CD4-positive, alpha-beta T cell treated with Interleukin-1 beta for 1 hour (primary cell): ENCODE measurements around the gene ALDOB.

Experiments used
- DNase-seq, 2 donors: peaks; one replicate each; pipeline ENCODE4 v3.0.0-alpha.2; 2020 to 2022

Gene ALDOB

DNA sequence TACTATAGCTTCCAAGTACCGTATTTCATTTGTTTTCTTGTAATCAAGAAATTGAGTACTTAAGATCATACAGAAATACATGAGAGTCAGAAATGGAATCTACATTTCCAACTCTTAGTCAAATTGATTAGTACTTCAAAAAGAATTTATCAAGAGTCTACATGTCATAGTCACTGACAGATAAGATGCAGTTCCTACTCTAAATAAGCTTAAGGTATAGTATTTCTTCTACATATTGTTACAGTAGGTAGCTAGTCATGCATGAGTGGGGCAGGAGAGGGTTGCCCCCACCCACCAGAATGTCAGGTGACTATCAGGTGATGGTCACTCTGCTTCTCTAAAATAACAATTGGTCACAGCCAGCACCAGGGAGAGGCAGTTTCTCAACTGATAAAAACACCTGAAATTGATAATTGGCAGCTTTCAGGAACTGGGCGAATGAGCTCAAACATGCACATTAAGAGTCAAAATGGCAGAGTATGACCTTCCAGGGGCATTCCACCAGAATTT, 53.7 kb downstream of the ALDOB start:
- no peak for DNase-seq

DNA sequence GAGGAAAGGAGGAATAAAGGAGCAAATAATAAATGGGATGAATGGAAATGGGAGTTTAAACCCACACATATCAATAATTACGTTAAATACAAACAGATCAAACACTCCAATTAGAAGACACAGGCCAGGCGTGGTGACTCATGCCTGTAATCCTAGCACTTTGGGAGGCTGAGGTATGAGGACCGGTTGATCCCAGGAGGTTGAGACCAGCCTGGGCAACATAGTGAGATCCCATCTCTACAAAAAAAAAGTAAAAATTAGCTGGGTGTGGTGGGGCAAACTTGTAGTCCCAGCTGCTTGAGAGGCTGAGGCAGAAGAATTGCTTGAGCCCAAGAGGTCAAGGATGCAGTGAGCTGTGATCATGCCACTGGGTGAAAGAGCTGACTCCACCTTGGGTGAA, 54.5 kb downstream of the ALDOB start:
- no peak for DNase-seq

DNA sequence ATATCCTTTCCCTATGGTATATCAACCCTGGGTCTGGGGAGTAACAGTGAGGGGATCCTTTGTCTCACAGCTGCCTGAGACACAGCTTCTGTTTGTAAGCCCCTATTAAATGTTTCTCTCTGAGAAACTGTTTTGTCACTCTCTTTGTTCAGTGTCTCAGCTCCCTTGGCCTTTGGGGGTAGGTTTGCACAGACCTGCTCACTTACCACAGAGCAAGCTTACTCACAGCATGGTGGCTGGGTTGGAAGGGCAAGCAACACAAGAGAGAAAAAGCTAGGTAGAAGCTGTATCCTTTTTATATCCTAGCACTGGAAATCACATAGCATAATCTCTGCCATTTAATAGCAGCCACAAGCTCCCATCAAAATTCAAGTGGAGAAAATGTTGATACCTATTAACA, 55.3 kb downstream of the ALDOB start:
- DNase-seq = no peak

DNA sequence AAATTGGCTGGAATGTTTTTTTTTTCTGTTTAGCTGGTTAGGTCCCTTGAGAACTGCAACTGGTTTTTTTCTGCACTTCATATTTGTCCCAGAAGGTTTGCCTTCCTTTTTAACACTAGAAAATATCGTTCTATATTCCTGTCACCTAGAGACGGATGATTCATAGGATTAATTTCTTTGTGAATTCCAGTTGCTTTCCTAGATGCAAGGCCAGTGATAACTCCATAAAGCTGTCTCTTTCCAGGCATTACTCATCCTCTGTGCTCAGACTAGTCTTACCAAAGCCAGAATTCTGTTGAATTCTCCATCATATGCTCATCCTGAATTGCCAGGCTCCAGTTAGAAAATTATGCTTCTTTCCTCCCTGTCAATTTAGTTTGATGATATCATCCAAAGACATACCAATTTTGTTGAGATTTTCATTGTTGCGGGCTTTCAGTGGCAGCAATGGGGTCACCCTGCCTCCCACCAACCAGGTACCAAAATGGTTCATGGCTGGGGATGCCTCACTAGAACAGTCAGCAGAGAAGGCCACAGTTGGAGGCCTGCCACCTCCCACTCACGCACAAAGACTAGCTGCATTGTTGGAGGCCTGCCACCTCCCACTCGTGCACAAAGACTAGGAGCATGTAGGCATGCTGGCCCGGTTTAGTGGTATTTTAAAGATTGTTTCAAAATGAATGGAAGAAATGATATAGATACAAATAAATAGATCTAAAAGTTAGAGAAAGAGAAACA, 59.3 kb downstream of the ALDOB start:
- DNase-seq = no peak

DNA sequence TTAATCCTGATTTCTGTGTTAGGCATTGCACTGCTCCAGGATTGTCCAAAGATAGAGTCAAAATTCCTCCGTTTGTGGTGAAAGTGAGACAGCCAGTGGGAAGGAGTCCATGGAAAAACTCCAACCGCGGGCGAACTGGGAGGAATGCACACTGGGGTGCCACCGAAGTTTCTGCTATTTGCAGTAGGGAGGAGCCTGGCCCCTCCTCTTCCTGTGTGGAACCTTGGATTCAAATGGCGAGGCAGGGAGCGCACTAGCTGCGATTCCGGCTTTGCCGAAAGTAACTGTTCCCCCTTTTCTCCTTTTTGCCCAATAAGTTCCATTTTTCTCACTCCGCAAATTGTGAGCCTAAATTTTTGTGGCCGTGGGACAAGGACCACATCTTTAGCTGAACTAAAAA, 60.0 kb downstream of the ALDOB start:
- DNase-seq = no peak

DNA sequence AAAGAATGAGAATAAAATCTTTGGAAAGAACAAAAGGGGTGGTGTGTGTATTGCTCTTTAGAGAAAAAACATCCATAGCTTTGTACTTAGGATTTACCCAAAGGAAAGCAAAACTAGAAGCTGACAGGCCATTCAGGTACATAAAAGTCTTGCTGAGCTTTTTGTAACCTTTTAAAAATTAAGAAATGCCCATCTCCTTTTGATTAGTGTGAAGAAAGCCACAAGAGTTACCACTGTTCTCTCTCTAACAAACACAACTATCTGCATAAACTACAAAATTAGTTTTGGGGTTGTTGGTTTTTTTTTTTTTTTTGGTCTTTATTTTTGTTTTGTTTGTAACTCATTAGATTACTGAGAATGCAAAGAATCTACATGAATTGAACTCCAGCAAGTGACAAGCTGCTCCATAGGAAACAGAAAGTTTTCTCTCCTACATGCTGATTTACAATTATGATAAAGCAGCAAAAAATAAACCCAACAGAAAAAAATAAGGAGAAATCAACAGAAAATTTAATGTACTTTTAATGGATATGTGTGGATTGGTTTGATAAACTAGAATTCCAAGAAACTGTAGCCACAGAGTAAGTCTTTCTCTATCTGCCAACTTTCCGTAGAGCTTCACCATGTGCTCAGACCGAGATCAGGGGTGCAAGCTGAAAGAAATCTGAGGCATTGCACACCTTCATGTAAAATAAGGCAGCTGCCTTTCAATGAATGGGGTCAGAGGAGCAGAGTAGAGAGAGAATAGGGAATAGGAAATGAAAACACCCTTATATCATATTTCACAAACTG, 63.1 kb downstream of the ALDOB start:
- DNase-seq = no peak

DNA sequence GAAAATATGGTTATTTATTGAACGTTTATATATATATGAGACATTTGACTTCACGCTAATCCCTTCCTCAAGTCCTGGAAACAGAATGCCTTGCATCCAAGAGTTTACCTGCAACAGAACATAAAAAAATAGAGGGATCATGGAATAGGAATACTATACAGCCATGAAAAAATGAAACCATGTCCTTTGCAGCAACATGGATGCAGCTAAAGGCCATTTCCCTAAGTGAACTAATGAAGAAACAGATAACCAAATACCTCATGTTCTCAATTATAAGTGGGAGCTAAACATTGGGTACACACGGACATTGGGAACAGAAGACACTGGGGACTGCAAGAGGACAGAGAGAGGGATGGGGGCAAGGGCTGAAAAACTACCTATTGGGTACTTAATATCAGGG, 63.8 kb downstream of the ALDOB start:
- no peak for DNase-seq
